ENCODE measurements around the gene AUH. TPM values are rescaled to one million over a fixed set of nuclear protein-coding genes. Genes with fewer than 3 reads are reported as not detected.

Gene AUH
- total RNA-seq, 2 experiments from 2014 or later: 28.2 to 31.4 TPM

DNA sequence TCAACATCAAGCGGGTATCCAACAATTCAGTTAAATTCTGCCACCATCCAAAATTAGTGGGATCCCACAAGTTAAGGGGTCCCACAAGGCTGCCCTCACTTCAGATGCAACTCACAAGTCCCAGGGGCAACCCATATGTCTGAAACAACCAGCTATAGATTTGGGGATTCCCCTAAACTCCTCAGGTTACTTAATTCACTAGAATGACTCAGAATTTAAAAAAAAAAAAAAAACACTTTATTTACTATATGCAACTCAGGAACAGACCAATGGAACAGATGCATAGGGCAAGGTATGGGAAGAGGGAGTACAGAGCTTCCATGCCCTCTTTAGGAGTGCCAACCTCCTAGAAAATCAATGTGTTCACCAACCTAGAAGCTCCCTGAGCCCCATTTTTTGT is 15.1 kb downstream of the AUH start:
- POLR2A ChIA-PET: interaction anchor here (0.6 to 1.2 kb wide), 6 partner anchors 13 to 388 kb away, joined by 3 to 11 read pairs (median 4); partner anchors contain the start of gene NFIL3
- CTCF ChIA-PET: interaction anchor here (0.6 to 2.1 kb wide), 2 partner anchors 55 to 153 kb away, joined by 3 to 6 read pairs; no protein-coding TSS in a partner anchor

- ChIA-PET CTCF (interaction anchor here (2.1 kb wide), 1 partner anchor 153 kb away, joined by 6 read pairs; no protein-coding TSS in a partner anchor), POLR2A (interaction anchor here (0.6 to 1.2 kb wide), 5 partner anchors 13 to 138 kb away, joined by 3 to 11 read pairs (median 5); partner anchors contain the start of gene NFIL3)
These were observed 15.7 kb downstream of the AUH start for GRCh38 chr9:91345978-91346377.

- ChIA-PET CTCF (no interaction called here), POLR2A (no interaction called here)
These were observed 19.1 kb downstream of the AUH start for GRCh38 chr9:91342575-91342974.

DNA sequence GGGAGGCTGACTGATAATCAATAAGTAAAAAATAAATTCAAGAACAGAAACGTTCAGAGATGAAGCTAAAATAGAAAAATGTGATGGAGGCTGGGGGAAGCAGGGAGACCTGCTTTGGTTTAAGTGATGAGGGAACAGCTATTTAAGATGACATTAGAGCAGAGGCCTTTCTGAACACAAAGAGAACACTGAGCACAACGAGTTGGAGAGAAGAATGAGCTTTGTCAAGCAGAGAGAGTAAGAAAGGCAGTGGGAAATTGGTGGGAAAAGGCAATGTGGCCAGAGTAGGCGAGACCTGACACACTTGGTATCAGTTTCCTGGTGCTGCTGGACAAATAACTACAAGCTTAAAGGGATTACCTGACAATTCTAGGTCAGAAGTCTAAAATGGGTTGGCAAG is 20.0 kb downstream of the AUH start:
- POLR2A ChIA-PET: interaction anchor here (0.9 kb wide), 1 partner anchor 73 kb away, joined by 3 read pairs; no protein-coding TSS in a partner anchor
- CTCF ChIA-PET: interaction anchor here (0.8 kb wide), 1 partner anchor 393 kb away, joined by 3 read pairs; no protein-coding TSS in a partner anchor

- ChIA-PET POLR2A (interaction anchor here (0.9 kb wide), 1 partner anchor 74 kb away, joined by 3 read pairs; no protein-coding TSS in a partner anchor), CTCF (interaction anchor here (0.8 kb wide), 1 partner anchor 393 kb away, joined by 3 read pairs; no protein-coding TSS in a partner anchor)
These were observed 20.4 kb downstream of the AUH start for GRCh38 chr9:91341258-91341746.

DNA sequence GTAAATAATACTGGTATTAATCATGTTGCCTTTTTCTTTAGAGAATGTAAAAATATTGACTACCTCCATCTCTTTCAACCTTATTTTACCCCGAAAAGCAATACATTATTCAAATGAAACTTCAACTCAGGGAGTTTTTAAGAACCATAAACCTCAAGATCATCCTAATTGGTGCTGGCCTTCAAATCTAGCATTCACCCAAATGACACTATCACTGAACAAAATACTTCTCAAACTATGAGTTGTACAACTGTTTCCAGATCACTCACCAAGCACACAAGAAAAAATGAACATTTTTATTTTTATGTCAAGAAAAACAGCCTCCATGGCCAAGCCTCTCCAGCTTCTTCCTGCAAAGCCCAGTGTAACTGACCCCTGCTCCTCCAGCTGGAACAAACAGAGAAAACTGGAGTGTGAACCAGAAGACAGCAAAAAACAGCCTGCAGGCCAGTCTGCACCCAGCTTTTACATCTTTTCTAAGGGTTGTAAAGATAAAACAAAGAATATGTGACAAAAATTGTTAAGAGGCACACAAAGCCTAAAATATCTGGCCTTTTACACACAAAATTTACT is 21.2 kb downstream of the AUH start:
- CTCF ChIA-PET: interaction anchor here (0.8 kb wide), 1 partner anchor 84 kb away, joined by 3 read pairs; no protein-coding TSS in a partner anchor
- POLR2A ChIA-PET: no interaction called here

GRCh38 chr9:91338681-91339080 is 23.0 kb downstream of the AUH start:
- CTCF ChIA-PET: no interaction called here
- POLR2A ChIA-PET: no interaction called here

- POLR2A ChIA-PET: no interaction called here
- CTCF ChIA-PET: no interaction called here
These were observed 24.9 kb downstream of the AUH start for GRCh38 chr9:91336786-91337185.

DNA sequence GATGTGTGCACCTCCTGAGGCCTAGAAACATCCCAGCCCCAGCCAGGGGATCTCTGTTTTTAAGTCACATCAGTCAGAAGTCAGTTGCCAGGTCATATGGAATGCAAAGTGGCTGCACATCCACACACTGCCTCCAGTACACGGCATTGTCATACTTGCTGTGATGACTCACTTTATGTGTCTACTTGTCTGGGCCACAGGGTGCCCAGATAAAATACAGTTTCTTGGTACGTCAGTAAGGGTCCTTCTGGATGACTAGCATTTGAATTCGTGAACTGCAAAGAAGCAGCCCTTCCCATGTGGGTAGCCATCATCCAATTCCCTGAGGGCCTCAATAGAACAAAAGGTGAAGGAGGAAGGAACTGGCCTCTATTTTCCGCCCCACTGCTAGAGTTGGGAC is 27.7 kb downstream of the AUH start:
- ChIA-PET POLR2A (no interaction called here), CTCF (no interaction called here)

DNA sequence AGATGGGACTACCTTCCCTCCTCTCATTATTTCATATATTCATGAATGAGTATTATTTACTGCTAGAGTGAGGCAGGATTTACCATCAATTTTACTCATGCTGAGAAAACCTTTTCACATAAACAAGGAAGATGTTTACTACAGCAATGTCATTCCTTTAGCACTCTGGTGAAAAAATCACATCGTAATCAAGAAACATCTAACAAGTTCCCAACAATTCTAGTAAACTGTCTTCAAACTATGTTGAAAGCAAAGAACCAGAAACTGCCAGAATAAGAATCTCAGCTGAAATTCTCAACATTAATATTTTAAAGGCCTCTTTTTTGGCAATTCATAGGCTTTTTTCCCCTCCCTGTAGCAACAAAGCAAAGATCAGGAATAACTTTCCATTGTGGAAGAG is 28.2 kb downstream of the AUH start:
- CTCF ChIA-PET: no interaction called here
- POLR2A ChIA-PET: no interaction called here

DNA sequence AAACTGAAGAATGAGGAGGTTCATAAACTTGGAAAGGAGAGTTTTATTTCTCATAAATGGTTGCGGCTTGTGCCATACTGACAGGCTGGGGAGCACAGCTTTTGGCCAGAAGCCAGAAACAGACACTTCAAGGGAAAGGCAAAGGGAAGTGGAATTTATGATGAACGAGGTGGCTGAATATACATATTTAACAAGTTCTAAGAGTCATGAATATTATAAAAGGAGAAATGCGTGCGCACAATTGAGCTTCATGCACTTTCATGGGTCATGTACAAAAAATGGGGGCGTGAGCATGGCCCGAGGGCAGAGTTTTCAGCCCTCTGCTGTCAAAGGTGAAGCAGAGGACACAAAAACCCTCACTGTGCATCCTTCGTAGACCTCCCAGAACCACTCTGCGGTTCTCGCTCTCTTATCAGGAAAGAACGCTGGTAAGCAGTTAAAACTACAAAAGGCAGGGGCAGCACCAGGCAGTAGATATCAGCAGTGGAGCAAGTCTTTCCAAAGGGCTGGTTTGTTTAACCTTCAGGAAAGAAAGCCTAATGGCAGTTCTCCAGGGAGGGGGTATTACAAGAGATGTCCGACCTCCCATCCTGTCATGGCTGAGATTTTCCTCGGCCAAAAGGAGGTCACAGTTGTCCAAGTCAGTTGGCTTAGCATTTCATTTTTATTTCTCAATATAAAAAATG is 29.0 kb downstream of the AUH start:
- POLR2A ChIA-PET: no interaction called here
- CTCF ChIA-PET: no interaction called here

GRCh38 chr9:91331849-91332248 is 29.9 kb downstream of the AUH start:
- POLR2A ChIA-PET: no interaction called here
- CTCF ChIA-PET: no interaction called here

DNA sequence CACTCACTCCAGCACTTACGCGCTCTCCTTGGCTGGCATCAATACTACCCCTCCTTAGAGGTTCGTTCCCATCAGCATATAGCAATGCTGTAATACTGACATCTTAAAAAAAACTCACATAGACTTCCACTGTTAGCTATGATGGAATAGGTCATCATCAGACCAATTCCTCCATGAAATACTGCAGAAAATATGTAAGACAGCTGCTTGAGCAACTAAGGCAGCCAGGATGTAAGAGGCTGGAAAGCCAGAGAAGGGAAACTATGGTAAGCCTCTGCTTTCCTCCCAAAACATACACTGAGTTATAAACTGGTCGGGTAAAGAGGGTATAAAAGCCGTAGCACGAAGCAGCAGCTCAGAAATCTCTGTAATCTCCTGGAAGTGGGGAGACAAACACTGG is 33.5 kb downstream of the AUH start:
- CTCF ChIA-PET: no interaction called here
- POLR2A ChIA-PET: no interaction called here

- ChIA-PET POLR2A (no interaction called here), CTCF (interaction anchor here (0.5 to 1.7 kb wide), 2 partner anchors 93 to 407 kb away, joined by 3 read pairs; no protein-coding TSS in a partner anchor)
These were observed 40.0 kb downstream of the AUH start for GRCh38 chr9:91321691-91322090.

DNA sequence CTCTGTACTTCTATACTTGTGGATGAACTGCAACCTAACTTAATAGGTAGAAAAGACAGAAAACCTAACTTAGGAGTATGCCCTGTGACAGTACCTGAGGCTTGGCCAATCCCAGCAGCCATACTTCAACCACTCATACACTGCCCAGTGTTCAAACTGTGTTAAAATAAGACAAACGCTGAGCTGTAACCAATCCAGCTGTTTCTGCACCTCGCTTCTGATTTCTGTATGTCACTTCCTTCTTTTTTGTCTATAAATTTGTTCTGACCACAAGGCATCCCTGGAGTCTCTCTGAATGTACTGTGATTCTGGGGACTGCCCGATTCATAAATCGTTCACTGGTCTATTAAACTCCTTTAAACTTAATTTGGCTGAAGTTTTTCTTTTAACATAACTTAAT is 41.4 kb downstream of the AUH start:
- CTCF ChIA-PET: no interaction called here
- POLR2A ChIA-PET: interaction anchor here (0.6 kb wide), 1 partner anchor 64 kb away, joined by 3 read pairs; no protein-coding TSS in a partner anchor

- CTCF ChIA-PET: interaction anchor here (1.3 kb wide), 1 partner anchor 80 kb away, joined by 3 read pairs; no protein-coding TSS in a partner anchor
- POLR2A ChIA-PET: no interaction called here
These were observed 45.6 kb downstream of the AUH start for GRCh38 chr9:91316093-91316492.

- CTCF ChIA-PET: interaction anchor here (1.3 kb wide), 1 partner anchor 79 kb away, joined by 3 read pairs; no protein-coding TSS in a partner anchor
- POLR2A ChIA-PET: no interaction called here
These were observed 46.5 kb downstream of the AUH start for GRCh38 chr9:91315191-91315590.

- ChIA-PET POLR2A (no interaction called here), CTCF (no interaction called here)
These were observed 48.9 kb downstream of the AUH start for GRCh38 chr9:91312717-91313325.

GRCh38 chr9:91310037-91310436 is 51.7 kb downstream of the AUH start:
- POLR2A ChIA-PET: no interaction called here
- CTCF ChIA-PET: no interaction called here

GRCh38 chr9:91308191-91308590 is 53.5 kb downstream of the AUH start:
- ChIA-PET CTCF (no interaction called here), POLR2A (no interaction called here)

GRCh38 chr9:91307279-91307678 is 54.4 kb downstream of the AUH start:
- CTCF ChIA-PET: no interaction called here

More at GRCh38 chr9:91307279-91307678, 54.4 kb downstream of the AUH start:
- POLR2A ChIA-PET: no interaction called here

Measured in activated CD8-positive, alpha-beta memory T cell treated with anti-CD3 and anti-CD28 coated beads for 36 hours (primary cell).